ENCODE data around the gene MAB21L4.

The MAB21L4 gene

GRCh38 chr2:240892925-240893324 is 3.0 kb downstream of the MAB21L4 start:
- H3K4me1 ChIP-seq (ENCODE audit: control insufficient read depth, insufficient read depth, low read length) = no peaks in the 10 kb centered on the region
- H3K36me3 ChIP-seq (ENCODE audit: control insufficient read depth, insufficient read depth, low read length) = no peaks in the 10 kb centered on the region
- H3K4me3 ChIP-seq (ENCODE audit: low read length) = no peak overlapping the region
- H3K27ac ChIP-seq (ENCODE audit: low read depth, low read length) = no peak overlapping the region
- H3K9ac ChIP-seq (ENCODE audit: low read length) = no peak overlapping the region
- H3K27me3 ChIP-seq (ENCODE audit: control insufficient read depth, insufficient read depth, low read length) = no peaks in the 10 kb centered on the region

- Histone ChIP-seq H3K27me3 (ENCODE audit: control insufficient read depth, insufficient read depth, low read length) (no peaks in the 10 kb centered on the region), H3K9ac (ENCODE audit: low read length) (no peak overlapping the region), H3K36me3 (ENCODE audit: control insufficient read depth, insufficient read depth, low read length) (no peaks in the 10 kb centered on the region), H3K4me3 (ENCODE audit: low read length) (no peak overlapping the region), H3K4me1 (ENCODE audit: control insufficient read depth, insufficient read depth, low read length) (no peaks in the 10 kb centered on the region), H3K27ac (ENCODE audit: low read depth, low read length) (no peak overlapping the region)
These were observed 3.6 kb downstream of the MAB21L4 start for GRCh38 chr2:240892356-240892755.

- Histone ChIP-seq H3K4me3 (ENCODE audit: low read length) (no peak overlapping the region), H3K9ac (ENCODE audit: low read length) (no peak overlapping the region), H3K36me3 (ENCODE audit: control insufficient read depth, insufficient read depth, low read length) (no peaks in the 10 kb centered on the region), H3K27ac (ENCODE audit: low read depth, low read length) (no peak overlapping the region), H3K4me1 (ENCODE audit: control insufficient read depth, insufficient read depth, low read length) (no peaks in the 10 kb centered on the region), H3K27me3 (ENCODE audit: control insufficient read depth, insufficient read depth, low read length) (no peaks in the 10 kb centered on the region)
These were observed 4.2 kb downstream of the MAB21L4 start for GRCh38 chr2:240891492-240892340.

GRCh38 chr2:240890691-240891090 is 5.3 kb downstream of the MAB21L4 start:
- Histone ChIP-seq H3K36me3 (ENCODE audit: control insufficient read depth, insufficient read depth, low read length) (no peaks in the 10 kb centered on the region), H3K27me3 (ENCODE audit: control insufficient read depth, insufficient read depth, low read length) (no peaks in the 10 kb centered on the region), H3K4me3 (ENCODE audit: low read length) (no peak overlapping the region), H3K9ac (ENCODE audit: low read length) (no peak overlapping the region), H3K27ac (ENCODE audit: low read depth, low read length) (no peak overlapping the region), H3K4me1 (ENCODE audit: control insufficient read depth, insufficient read depth, low read length) (no peaks in the 10 kb centered on the region)

- Histone ChIP-seq H3K27me3 (ENCODE audit: control insufficient read depth, insufficient read depth, low read length) (no peaks in the 10 kb centered on the region), H3K36me3 (ENCODE audit: control insufficient read depth, insufficient read depth, low read length) (no peaks in the 10 kb centered on the region), H3K4me1 (ENCODE audit: control insufficient read depth, insufficient read depth, low read length) (no peaks in the 10 kb centered on the region), H3K9ac (ENCODE audit: low read length) (no peak overlapping the region), H3K4me3 (ENCODE audit: low read length) (no peak overlapping the region), H3K27ac (ENCODE audit: low read depth, low read length) (no peak overlapping the region)
These were observed 6.1 kb downstream of the MAB21L4 start for GRCh38 chr2:240889601-240890560.

GRCh38 chr2:240888890-240889573 is 6.9 kb downstream of the MAB21L4 start:
- no peak overlapping the region for H3K4me3 ChIP-seq (ENCODE audit: low read length)
- H3K27ac ChIP-seq (ENCODE audit: low read depth, low read length) = no peak overlapping the region
- H3K36me3 ChIP-seq (ENCODE audit: control insufficient read depth, insufficient read depth, low read length) = no peaks in the 10 kb centered on the region
- no peaks in the 10 kb centered on the region for H3K27me3 ChIP-seq (ENCODE audit: control insufficient read depth, insufficient read depth, low read length)
- H3K4me1 ChIP-seq (ENCODE audit: control insufficient read depth, insufficient read depth, low read length) = no peaks in the 10 kb centered on the region
- H3K9ac ChIP-seq (ENCODE audit: low read length) = no peak overlapping the region

- Histone ChIP-seq H3K36me3 (ENCODE audit: control insufficient read depth, insufficient read depth, low read length) (no peaks in the 10 kb centered on the region), H3K4me3 (ENCODE audit: low read length) (no peak overlapping the region), H3K4me1 (ENCODE audit: control insufficient read depth, insufficient read depth, low read length) (no peaks in the 10 kb centered on the region), H3K27me3 (ENCODE audit: control insufficient read depth, insufficient read depth, low read length) (no peaks in the 10 kb centered on the region), H3K9ac (ENCODE audit: low read length) (no peak overlapping the region), H3K27ac (ENCODE audit: low read depth, low read length) (no peak overlapping the region)
These were observed 7.6 kb downstream of the MAB21L4 start for GRCh38 chr2:240888130-240888889.

- Histone ChIP-seq H3K4me1 (ENCODE audit: control insufficient read depth, insufficient read depth, low read length) (no peaks in the 10 kb centered on the region), H3K27me3 (ENCODE audit: control insufficient read depth, insufficient read depth, low read length) (no peaks in the 10 kb centered on the region), H3K36me3 (ENCODE audit: control insufficient read depth, insufficient read depth, low read length) (no peaks in the 10 kb centered on the region), H3K9ac (ENCODE audit: low read length) (no peak overlapping the region), H3K27ac (ENCODE audit: low read depth, low read length) (no peak overlapping the region), H3K4me3 (ENCODE audit: low read length) (no peak overlapping the region)
These were observed 8.3 kb downstream of the MAB21L4 start for GRCh38 chr2:240887631-240888030.

- Histone ChIP-seq H3K27ac (ENCODE audit: low read depth, low read length) (no peak overlapping the region), H3K9ac (ENCODE audit: low read length) (no peak overlapping the region), H3K36me3 (ENCODE audit: control insufficient read depth, insufficient read depth, low read length) (no peaks in the 10 kb centered on the region), H3K4me3 (ENCODE audit: low read length) (no peak overlapping the region), H3K4me1 (ENCODE audit: control insufficient read depth, insufficient read depth, low read length) (no peaks in the 10 kb centered on the region), H3K27me3 (ENCODE audit: control insufficient read depth, insufficient read depth, low read length) (no peaks in the 10 kb centered on the region)
These were observed 9.0 kb downstream of the MAB21L4 start for GRCh38 chr2:240886678-240887609.

- no peak overlapping the region for H3K4me3 ChIP-seq (ENCODE audit: low read length)
- no peak overlapping the region for H3K9ac ChIP-seq (ENCODE audit: low read length)
- no peaks in the 10 kb centered on the region for H3K4me1 ChIP-seq (ENCODE audit: control insufficient read depth, insufficient read depth, low read length)
- H3K27me3 ChIP-seq (ENCODE audit: control insufficient read depth, insufficient read depth, low read length) = no peaks in the 10 kb centered on the region
- no peaks in the 10 kb centered on the region for H3K36me3 ChIP-seq (ENCODE audit: control insufficient read depth, insufficient read depth, low read length)
- H3K27ac ChIP-seq (ENCODE audit: low read depth, low read length) = no peak overlapping the region
These were observed 9.9 kb downstream of the MAB21L4 start for GRCh38 chr2:240886023-240886565.

- H3K9ac ChIP-seq (ENCODE audit: low read length) = no peak overlapping the region
- no peak overlapping the region for H3K27ac ChIP-seq (ENCODE audit: low read depth, low read length)
- no peaks in the 10 kb centered on the region for H3K27me3 ChIP-seq (ENCODE audit: control insufficient read depth, insufficient read depth, low read length)
- H3K36me3 ChIP-seq (ENCODE audit: control insufficient read depth, insufficient read depth, low read length) = no peaks in the 10 kb centered on the region
- no peaks in the 10 kb centered on the region for H3K4me1 ChIP-seq (ENCODE audit: control insufficient read depth, insufficient read depth, low read length)
- H3K4me3 ChIP-seq (ENCODE audit: low read length) = no peak overlapping the region
These were observed 10.4 kb downstream of the MAB21L4 start for GRCh38 chr2:240885566-240885965.
